GM12801 (cell line): ENCODE results near the gene CDX1.

Source experiments
- CTCF ChIP-seq: IDR thresholded peaks from one replicate; pipeline ENCODE4 v1.5.1; 2011; ENCODE audit warnings: control low read depth; ENCODE audit not compliant: insufficient read length; ENCODE audit errors: extremely low read depth

CDX1 gene

GRCh38 chr5:150166037-150166649, 435 bp upstream of the CDX1 start:
- TF ChIP-seq CTCF, result no peak

GRCh38 chr5:150167512-150167850, 903 bp downstream of the CDX1 start:
- no peak for TF ChIP-seq CTCF

GRCh38 chr5:150167908-150168307, 1.3 kb downstream of the CDX1 start:
- no peak for TF ChIP-seq CTCF

GRCh38 chr5:150168864-150169263, 2.3 kb downstream of the CDX1 start:
- TF ChIP-seq CTCF, result no peak

- TF ChIP-seq CTCF, result no peak
Observed at GRCh38 chr5:150172145-150172544, 5.6 kb downstream of the CDX1 start.

- TF ChIP-seq CTCF, result no peak
Observed at GRCh38 chr5:150172556-150172955, 6.0 kb downstream of the CDX1 start.

GRCh38 chr5:150173161-150173560, 6.6 kb downstream of the CDX1 start:
- TF ChIP-seq CTCF, result no peak
